LNCaP clone FGC (cell line): ENCODE results near the gene PGA3.

Source experiments
- DNase-seq: peaks from one replicate; pipeline ENCODE4 v3.0.0-alpha.2; 2011; ENCODE audit warnings: low read depth
- H3K4me3 ChIP-seq: 2 replicates; pipeline ENCODE4 v1.5.1; 2011; ENCODE audit warnings: mild to moderate bottlenecking, low read depth, low read length, control low read depth
- TF ChIP-seq, protein P1 (sequence below): IDR thresholded peaks from 2 replicates; pipeline ENCODE4 v1.5.1; 2012; ENCODE audit warnings: mild to moderate bottlenecking; ENCODE audit not compliant: control insufficient read depth, insufficient read depth; ENCODE audit errors: extremely low read depth

Gene PGA3

DNA sequence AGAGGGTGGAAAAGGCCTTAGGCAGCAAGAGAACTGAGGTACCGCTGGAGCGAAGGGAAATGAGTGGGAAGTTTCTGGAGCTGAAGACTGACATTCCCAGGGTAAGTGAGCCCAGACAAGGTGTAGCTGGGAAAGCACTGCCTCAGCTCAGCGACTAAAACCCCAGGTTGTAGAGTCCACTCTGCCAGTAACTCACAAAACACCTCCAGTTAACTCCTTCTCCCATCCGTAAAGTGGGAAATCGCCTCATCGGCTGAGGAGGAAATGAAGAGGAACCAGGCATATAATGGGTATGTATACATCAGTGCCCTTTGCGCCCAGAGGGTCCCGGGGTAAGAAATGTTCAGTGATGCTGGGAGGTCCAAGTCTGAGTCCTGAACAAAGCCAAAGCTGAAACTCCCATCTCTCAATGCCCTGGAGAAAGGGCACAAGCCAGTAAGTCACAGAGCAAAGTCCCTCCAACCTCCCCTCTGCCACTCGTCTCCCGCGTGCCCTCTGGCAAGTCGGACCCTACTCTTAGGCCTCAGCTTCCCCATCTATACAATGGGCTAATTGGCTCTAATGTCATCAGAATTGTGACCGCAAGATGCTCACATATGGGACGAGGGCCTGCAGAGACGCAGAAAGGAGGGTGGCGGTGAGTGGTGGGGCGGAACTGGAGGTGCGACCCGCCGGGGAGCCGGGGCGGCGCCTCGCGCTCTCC, 42.7 kb upstream of the PGA3 start:
- peak overlapping the region; percentile 80 for H3K4me3 ChIP-seq
- DNase-seq, result no peak
- TF ChIP-seq, protein P1, sequence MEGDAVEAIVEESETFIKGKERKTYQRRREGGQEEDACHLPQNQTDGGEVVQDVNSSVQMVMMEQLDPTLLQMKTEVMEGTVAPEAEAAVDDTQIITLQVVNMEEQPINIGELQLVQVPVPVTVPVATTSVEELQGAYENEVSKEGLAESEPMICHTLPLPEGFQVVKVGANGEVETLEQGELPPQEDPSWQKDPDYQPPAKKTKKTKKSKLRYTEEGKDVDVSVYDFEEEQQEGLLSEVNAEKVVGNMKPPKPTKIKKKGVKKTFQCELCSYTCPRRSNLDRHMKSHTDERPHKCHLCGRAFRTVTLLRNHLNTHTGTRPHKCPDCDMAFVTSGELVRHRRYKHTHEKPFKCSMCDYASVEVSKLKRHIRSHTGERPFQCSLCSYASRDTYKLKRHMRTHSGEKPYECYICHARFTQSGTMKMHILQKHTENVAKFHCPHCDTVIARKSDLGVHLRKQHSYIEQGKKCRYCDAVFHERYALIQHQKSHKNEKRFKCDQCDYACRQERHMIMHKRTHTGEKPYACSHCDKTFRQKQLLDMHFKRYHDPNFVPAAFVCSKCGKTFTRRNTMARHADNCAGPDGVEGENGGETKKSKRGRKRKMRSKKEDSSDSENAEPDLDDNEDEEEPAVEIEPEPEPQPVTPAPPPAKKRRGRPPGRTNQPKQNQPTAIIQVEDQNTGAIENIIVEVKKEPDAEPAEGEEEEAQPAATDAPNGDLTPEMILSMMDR, result no peak

DNA sequence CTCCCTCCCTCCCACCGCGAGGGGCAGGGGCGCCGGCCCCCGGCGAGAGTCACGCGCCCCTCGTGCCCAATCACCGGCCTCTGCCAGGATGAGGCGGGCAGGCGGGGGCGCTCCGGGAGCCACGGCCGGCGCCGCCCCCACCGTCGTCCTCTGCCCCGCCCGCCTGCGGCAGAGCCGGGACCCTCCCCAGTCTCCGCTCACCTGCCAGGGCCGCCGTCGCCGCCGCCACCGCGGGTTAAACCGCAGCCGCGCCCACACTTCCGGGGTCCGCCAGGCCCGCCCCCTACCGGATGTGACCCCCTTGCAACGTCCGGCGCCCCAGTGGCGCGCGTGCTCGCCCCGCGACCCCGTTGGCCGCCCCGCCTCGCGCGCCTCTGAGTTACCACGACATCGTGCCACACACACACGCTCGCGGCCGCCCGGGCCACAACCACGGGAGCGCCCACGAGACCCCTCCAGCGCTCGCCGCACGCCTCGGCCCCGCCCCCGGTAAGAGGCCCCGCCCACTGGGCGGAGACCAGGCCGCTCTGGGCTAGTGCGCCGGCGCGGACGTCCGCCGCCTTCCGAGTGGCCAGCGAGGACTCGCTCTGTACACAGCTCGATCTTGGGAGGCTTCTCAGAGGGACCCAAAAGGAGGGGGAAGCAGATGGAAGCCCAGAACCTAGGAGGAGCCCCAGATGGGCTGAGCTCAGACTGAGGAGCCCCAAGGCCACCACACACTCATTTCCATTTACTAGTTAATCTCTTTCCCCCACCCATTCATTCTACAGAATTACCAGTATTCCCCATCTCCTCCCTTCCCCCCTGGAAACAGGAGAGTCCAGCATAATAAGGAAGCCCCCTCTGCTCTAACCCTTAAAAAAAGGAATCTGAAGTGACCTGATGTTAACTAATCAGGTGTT, 41.9 kb upstream of the PGA3 start, which contains the start of gene VPS37C:
Gene VPS37C, minus strand, starts transcription at position 237 of the 902 bp plus-strand sequence. CDS start 22,597 bp downstream, outside the sequence.
- TF ChIP-seq, protein P1, result no peak
- peak within 1 kb of the TSS; percentile 80 for H3K4me3 ChIP-seq
- no peak for DNase-seq

DNA sequence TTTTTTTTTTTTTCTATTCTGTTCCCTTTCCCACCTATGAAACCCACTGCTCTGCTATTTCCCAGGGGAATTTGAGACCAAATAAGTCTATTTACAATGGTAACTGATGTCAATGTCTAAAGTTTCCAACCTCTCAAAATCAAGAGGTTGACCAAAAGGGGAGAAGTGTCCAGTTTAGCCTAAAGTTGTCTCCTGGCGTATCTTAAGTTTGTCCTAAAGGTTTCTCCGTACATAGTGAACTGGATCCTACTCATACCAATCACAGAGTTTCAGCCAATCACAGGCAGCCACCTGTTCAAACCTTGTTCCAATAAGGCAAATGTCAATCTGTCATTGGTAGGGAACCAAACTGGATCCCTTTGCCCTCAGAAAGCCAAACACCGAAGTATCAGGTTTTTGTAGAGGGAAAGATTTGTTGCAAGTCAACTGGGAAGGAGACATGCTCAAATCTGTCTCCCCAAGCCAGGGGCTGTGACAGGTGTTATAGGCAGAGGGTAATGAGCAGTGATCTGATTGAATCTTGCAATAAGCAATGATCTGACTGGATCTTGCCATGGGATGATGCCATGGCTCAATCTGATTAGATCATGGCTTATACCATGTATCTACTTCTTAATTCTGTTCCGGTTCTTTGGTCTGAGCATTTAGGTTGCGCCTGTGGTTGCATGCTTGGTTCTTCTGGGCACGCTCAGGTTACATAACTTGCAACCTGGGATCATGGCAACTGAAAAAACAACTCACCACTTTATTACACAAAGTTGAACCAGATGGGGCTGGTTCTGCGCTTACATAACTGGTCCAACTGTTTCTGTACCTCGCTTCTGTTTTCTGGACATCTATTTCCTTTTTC, 41.0 kb upstream of the PGA3 start:
- TF ChIP-seq, protein P1, result no peak
- DNase-seq, result no peak
- peak overlapping the region; percentile 80 for H3K4me3 ChIP-seq

DNA sequence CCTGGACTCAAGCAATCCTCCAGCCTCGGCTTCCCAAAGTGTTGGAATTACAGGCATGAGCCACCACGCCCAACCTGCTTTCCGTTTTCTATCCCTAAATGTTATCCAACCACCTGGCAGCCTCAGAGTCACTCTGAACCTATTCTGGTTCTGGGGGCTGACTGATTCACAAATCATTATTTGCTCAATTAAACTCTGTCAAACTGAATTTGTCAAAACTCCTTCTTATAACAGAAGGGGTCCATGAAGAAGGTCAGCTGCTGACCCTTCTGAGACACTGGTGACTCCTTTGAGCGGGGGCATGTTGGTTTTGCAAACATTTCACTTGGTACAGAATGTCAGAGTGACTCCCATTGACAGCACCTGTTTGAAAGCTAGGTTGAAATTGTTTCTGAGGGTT, 40.3 kb upstream of the PGA3 start:
- H3K4me3 ChIP-seq, result no peak overlapping the region
- no peak for DNase-seq
- TF ChIP-seq, protein P1, result no peak

DNA sequence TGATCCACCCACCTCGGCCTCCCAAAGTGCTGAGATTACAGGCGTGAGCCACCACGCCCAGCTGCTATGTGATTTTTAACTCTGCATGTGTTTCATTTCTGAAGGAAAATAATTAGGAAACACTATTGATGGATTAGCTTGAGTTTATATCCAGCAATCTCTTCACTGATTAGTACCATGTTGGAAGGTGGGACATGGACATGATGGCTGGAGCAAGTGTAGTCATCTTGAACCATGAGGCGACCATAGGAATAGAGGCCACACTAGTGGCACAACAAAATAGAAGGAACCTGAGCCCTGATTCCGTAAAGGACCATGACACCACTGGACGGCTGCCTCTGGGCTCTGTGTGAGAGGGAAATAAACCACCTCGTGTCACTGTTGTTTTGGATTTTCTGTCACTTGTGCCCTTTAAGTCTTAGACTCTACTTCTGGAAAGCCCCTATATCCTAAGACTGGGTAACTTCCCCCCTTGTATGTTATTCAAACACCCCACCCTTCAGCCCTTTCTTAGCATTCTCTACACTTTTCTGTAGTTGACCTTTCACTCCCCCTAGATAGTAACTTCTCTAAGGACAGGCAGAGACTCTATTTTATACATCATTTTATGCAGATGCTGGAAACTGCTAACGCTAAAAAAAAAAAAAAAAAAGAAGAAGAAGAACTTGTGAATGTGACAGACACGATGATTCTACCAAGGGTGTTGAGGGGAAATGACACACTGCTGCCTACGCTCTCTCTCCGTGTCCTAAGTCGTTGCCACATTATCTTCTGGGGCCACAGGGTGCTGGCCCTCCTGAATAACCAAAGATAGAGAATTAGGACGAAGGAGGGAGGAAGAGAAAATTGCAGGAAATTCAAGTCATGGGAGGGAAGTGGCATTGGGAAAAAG, 39.4 kb upstream of the PGA3 start:
- no peak overlapping the region for H3K4me3 ChIP-seq
- TF ChIP-seq, protein P1, result no peak
- DNase-seq, result no peak
